Gastroesophageal sphincter (tissue), 3 donors: Measurements from ENCODE around the gene ENOSF1.

Experiments
- CTCF ChIP-seq, 4 experiments: fragments of 200-600 bp in 2 of 4; fragments of 450-650 bp in 2 of 4; sonication (generic) in 1 of 4; IDR thresholded peaks; one replicate each; pipeline ENCODE4 v1.5.1; 2017 to 2019; ENCODE audit warnings: antibody characterized with exemption in 4 of 4, mild to moderate bottlenecking in 2 of 4, moderate library complexity in 2 of 4
- POLR2A ChIP-seq, 2 donors: fragments of 450-650 bp; IDR thresholded peaks; one replicate each; pipeline ENCODE4 v1.6.1; 2017; ENCODE audit warnings: antibody characterized with exemption in 2 of 2, mild to moderate bottlenecking in 2 of 2, moderate library complexity in 1 of 2
- POLR2AphosphoS5 ChIP-seq: sonication (generic); formaldehyde crosslinking; IDR thresholded peaks from one replicate; pipeline ENCODE4 v1.6.1; 2017; ENCODE audit warnings: antibody characterized with exemption

- TF ChIP-seq POLR2A (IDR thresholded peaks at IDR 0.05) (no peak), POLR2AphosphoS5 (no peak), CTCF (IDR thresholded peaks at IDR 0.05) (no peak)
Observed at GRCh38 chr18:755506-755905, 43.1 kb upstream of the ENOSF1 start.
